Measurements from ENCODE around the gene LTBP3.

LTBP3 gene

DNA sequence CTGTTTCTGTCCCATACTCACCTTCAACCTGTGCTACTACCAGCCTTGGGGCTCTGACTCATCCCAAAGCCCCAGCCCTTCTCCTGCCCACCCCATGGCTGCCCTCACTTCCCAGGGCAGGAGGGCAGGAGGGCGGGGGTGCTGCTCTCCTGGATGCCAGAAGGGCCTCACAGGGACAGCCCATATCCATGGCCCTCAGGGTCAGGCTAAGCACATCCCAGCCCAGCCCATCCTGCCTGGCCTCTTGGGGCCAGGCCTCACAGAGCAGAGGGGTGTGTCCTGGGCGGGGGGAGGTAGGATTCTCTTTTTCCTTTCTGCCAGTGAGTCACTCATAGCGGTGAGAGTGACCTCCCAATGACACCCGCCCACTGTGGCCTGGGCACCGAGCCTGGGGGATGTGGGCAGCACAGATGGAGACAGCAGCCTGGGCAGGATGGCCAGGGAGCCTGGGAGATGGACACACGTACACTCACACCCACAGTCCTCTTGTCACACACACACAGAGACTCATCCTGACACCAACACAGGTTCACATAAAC, 2.4 kb downstream of the LTBP3 start:
- Mint-ChIP-seq H3K27me3 (no peaks in the 10 kb centered on the region), H3K4me3 (peak overlapping the region; percentile 56), H3K36me3 (ENCODE audit: low read depth) (no peaks in the 10 kb centered on the region), H3K9me3 (no peaks in the 10 kb centered on the region), H3K27ac (peak overlapping the region; percentile 78), H3K4me1 (ENCODE audit: low read depth) (peaks cover 79% of the 10 kb centered on the region)

DNA sequence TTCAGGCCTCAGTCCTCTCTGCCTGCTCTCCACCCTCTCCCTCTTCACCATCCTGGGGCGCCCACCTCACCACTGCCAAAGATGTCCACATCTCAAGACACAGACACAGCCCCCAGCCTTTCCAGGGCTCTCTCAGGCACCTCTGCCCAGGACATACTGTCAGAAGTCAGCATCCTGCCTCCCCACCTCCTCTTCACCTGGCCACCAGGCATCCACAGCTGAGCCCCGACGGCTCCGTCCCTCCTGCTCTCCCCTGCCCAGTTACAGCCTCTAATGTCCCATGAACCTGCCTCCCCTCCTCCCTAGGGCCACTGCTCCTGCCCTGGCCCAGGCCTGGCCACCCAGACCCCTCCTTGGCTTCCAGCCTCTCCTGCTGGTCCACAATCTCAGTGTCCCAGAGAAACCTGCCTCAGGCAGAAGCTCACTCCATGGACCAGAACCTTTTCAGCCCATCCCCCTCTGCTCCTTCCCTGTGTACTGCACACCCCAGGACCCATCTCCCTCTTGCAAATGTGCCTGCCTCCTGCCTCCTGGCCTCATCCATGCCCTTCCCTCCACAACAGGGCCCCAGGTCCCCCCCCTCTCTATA, 3.2 kb downstream of the LTBP3 start:
- Mint-ChIP-seq H3K4me1 (ENCODE audit: low read depth) (peaks cover 73% of the 10 kb centered on the region), H3K4me3 (no peak overlapping the region), H3K27ac (peak overlapping the region; percentile 85), H3K36me3 (ENCODE audit: low read depth) (peaks cover under 1% of the 10 kb centered on the region), H3K27me3 (no peaks in the 10 kb centered on the region), H3K9me3 (no peaks in the 10 kb centered on the region)

DNA sequence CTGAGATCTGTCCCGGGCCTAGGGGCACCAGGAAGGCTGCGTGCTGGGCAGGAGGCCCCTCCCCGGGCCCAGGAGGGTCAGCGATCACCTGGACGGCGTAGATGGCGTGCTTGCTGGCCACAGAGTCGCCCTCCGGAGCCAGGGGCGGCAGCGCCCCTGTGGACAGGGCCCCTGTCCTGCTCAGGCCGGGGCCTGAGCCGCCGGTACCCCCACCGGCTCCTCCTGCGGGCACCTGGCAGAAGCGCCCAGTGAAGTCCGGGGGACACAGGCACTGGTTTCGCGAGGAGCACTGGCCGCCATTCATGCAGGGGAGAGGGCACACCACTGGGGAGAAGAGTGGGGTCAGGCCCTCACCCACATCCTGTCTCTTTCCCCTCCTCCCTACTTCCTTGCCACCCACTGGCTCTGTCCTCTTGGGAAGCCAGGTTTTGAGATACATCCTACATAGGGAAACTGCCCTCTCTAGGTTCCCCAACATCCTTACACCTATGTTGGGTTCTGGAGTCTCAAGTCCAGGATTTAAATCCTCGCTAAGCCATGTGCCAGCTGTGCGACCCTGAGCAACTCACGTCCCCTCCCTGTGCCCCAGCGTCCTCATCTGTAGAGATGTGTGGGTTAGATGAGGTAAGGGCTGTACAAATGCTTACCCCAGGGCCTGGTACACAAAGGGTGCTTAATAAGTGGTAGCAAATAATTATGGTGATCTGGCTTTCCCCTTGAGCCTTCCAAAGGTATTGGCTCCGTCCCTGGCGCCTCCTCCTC, 3.9 kb downstream of the LTBP3 start:
- H3K27me3 Mint-ChIP-seq = no peaks in the 10 kb centered on the region

DNA sequence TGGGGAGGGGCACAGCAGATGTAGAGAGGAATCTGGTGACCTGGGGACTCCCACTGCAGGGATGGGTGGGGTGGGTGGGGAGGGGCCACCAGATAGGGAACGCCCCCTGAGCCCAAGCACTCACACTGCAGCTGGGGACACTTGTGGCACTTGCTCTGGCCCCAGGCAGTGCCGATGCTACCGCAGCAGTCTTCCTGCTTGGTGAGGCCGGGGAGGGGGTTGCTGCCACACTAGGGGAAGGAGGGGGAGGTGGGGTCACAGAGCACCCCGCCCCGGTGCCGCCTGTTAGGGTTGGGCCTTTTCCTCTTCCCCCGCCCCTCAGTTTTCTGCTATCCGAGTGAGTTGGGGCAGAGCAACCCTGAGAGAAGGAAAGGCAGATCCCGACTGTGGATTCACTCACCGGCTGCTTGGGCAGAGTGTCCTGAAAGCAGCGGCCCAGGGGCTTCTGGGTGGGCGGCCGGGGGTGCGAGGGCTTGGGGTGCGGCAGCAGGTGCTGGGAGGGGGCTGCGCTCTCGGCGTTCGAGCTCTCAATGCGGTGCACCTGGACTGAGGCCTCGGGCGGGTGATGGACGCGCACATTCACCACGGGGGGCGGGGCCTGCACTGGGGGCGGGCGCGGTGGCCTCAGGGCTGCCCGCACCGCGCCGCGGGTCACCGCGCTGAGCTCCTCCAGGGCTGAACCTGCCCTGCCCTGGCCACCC, 4.7 kb downstream of the LTBP3 start:
- no peaks in the 10 kb centered on the region for H3K27me3 Mint-ChIP-seq
- no peak overlapping the region for H3K4me3 Mint-ChIP-seq
- no peaks in the 10 kb centered on the region for H3K9me3 Mint-ChIP-seq
- peaks cover 72% of the 10 kb centered on the region for H3K4me1 Mint-ChIP-seq (ENCODE audit: low read depth)
- peaks cover 5% of the 10 kb centered on the region for H3K36me3 Mint-ChIP-seq (ENCODE audit: low read depth)
- no peak overlapping the region for H3K27ac Mint-ChIP-seq

More for the DNA sequence above, 3.9 kb downstream of the LTBP3 start:
- H3K4me1 Mint-ChIP-seq (ENCODE audit: low read depth) = peaks cover 73% of the 10 kb centered on the region
- H3K9me3 Mint-ChIP-seq = no peaks in the 10 kb centered on the region
- peak overlapping the region; percentile 85 for H3K27ac Mint-ChIP-seq
- H3K36me3 Mint-ChIP-seq (ENCODE audit: low read depth) = peaks cover 5% of the 10 kb centered on the region
- H3K4me3 Mint-ChIP-seq = peak overlapping the region; percentile 57

DNA sequence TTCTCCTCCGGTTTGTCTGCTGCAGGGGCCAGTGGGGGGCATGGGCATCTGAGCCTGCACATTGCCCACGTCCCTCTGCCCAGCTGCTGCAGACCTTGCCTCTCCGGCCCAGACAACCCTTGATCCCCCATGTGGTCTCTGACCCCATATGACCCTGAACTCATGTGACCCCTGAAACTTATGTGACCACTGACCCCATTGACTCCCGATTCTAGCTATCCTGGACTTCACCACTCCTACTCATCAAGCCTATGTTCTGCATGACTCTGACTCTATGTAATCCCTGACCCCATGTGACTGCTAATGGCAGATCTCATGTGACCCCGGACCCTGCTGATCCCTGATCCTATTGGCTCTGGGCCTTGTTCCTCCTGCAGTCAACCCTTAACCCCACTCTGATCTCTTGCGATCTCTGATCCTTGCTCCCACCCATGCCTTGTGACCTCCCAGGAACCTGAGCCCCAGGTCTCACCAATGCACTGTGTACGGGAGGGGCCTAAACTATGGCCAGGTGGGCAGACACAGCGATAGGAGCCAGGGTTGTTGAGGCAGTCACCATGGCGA, 5.7 kb downstream of the LTBP3 start:
- peaks cover 81% of the 10 kb centered on the region for H3K4me1 Mint-ChIP-seq (ENCODE audit: low read depth)
- H3K27ac Mint-ChIP-seq = no peak overlapping the region
- no peak overlapping the region for H3K4me3 Mint-ChIP-seq
- H3K36me3 Mint-ChIP-seq (ENCODE audit: low read depth) = peaks cover 5% of the 10 kb centered on the region
- no peaks in the 10 kb centered on the region for H3K27me3 Mint-ChIP-seq
- no peaks in the 10 kb centered on the region for H3K9me3 Mint-ChIP-seq

DNA sequence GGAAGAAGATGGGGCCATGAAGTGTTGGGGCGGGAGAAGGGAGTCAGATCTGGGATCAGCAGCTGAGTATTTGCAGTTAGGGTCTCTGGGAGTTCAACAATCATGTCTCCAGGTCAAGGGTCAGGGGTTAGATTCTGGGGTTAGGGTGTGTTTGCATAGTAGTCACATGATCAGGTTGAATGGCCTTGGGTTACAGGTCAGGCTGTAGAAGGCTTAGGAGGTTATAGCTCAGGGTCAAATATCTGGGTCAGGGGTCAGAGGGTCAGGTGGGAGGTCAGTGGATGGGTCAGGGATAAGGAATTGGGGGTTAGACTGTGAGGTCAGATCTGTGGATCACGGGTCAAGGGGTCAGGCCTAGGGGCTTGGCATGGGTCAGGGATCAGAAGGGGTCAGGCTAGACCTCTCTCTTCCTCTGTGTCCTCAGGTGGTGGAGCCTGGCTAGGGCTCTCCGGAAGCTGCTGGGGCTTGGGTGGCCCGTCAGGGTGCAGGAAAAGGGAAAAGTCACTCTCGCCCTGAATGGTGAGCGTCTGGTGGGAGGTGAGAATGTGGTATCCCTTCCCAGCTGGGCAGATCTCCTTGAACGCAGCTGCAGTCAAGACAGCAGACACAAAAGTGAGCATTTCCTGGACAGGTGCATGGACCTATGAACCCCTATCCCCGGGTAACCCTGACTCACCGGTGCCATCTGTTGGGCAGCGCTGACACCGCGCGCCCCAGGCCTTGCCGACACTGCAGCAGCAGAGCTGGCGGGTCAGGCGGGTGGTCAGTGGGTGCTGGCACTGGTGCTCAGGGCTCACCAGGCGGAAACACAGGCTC, 6.4 kb downstream of the LTBP3 start:
- Mint-ChIP-seq H3K27me3 (no peaks in the 10 kb centered on the region), H3K4me3 (no peak overlapping the region), H3K36me3 (ENCODE audit: low read depth) (peaks cover 5% of the 10 kb centered on the region)

DNA sequence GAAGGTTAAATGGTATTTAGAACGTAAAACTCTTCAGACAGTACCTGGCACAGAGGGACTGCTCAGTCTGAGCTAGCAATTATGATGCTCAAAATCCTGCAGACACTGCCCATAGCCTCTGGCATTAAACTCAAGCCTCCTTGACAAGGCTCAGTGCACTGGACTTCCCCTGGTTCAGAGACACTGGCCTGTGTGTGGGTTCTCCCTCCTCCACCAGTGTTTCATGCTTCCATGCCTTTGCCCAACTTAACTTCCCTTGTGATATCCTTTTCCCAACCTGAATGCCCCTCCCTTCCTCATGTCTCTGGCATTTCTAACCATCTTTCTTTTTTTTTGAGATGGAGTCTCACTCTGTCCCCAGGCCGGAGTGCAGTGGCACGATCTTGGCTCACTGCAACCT, 9.1 kb downstream of the LTBP3 start:
- no peaks in the 10 kb centered on the region for H3K9me3 Mint-ChIP-seq
- H3K4me1 Mint-ChIP-seq (ENCODE audit: low read depth) = peaks cover 74% of the 10 kb centered on the region
- H3K27me3 Mint-ChIP-seq = no peaks in the 10 kb centered on the region
- H3K36me3 Mint-ChIP-seq (ENCODE audit: low read depth) = peaks cover 5% of the 10 kb centered on the region
- no peak overlapping the region for H3K27ac Mint-ChIP-seq
- no peak overlapping the region for H3K4me3 Mint-ChIP-seq

More for the DNA sequence above, 6.4 kb downstream of the LTBP3 start:
- H3K9me3 Mint-ChIP-seq = no peaks in the 10 kb centered on the region
- H3K4me1 Mint-ChIP-seq (ENCODE audit: low read depth) = peaks cover 82% of the 10 kb centered on the region
- no peak overlapping the region for H3K27ac Mint-ChIP-seq

DNA sequence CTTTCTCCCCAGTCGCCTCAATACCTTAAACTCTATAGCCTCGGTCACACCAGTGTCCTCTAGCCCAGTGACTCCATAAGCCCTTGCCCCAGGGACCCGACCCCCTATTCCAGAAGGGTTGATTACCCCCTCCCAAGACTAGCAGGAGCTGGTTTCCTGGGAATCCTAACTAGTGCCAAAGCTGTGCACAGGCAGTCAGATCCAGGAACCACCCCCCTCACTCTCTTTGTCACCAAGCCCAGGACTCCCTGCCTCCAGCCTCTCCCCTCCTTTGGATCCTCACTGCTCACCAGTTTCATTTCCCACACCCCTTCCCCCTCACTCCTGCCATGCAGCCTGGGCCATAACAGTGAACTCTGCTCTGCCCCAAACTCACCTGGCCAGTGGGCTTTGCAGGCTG, 9.8 kb downstream of the LTBP3 start:
- H3K4me3 Mint-ChIP-seq = no peak overlapping the region
- H3K9me3 Mint-ChIP-seq = no peaks in the 10 kb centered on the region
- no peaks in the 10 kb centered on the region for H3K27me3 Mint-ChIP-seq
- peaks cover 5% of the 10 kb centered on the region for H3K36me3 Mint-ChIP-seq (ENCODE audit: low read depth)
- no peak overlapping the region for H3K27ac Mint-ChIP-seq
- H3K4me1 Mint-ChIP-seq (ENCODE audit: low read depth) = peaks cover 73% of the 10 kb centered on the region

DNA sequence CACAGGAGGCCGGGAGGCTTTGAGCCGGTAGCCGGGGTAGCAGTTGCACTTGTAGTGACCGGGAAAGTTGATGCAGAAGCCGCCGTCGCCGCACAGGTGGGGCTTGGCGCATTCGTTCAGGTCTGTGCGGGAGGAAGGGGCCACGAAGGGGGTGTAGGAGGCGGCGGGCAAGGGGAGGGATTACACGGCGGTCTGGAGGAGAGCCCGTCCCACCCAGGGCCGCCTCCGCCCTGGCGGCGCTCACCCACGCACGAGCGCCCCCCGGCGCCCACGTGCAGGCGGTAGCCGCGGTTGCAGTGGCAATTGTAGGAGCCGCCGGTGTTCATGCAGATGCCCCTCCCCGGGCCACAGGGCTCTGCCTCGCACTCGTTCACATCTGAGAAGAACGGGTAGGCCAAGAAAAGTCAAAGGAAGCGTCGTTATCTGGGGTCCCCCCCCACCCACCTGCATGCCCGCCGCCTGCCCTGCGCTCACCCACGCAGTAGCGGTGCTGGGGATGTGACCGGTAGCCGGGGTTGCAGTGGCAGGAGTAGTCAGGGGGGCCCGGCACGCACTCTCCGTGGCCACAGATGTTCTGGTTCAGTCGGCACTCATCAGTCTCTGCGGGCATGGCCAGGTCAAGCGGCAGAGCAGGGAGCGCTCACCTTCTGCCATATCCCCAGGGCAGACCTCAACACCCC, 10.6 kb downstream of the LTBP3 start:
- Mint-ChIP-seq H3K27me3 (no peaks in the 10 kb centered on the region), H3K27ac (no peak overlapping the region), H3K4me1 (ENCODE audit: low read depth) (peaks cover 67% of the 10 kb centered on the region), H3K36me3 (ENCODE audit: low read depth) (peaks cover 7% of the 10 kb centered on the region), H3K9me3 (no peaks in the 10 kb centered on the region), H3K4me3 (no peak overlapping the region)

DNA sequence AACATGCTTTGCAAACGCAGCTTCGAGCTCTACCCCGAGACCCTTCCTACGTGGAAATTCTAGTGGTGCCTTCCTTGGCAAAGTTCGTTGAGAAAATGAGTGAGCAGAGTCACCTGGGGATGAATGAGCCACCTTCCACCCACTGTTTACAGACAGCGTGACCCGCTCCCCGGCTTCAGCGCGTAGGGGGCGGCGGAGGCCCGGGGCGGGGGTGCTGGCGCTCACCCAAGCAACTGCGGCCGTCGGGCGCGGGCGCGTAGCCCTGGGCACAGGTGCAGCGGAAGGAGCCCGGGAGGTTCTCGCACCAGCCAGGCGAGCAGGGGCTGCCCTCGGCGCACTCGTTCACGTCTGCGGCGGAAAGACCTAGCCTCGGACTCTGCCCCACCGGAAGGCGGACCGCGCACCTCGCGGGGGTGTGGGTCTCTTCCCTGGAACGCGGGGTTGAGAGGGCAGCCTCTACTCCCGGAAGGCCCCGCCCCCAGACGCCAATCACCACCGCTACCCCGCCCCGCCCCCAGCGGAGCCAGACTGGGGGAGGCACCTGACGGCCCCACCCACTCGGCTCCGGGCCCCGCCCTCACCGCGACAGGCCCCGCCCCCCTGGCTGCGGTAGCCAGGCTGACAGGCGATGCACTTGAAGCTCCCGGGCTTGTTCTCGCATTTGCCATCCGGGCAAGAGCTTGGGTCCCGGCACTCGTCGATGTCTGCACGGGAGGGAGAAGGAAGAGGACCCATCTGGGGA, 11.8 kb downstream of the LTBP3 start:
- Mint-ChIP-seq H3K4me3 (peak overlapping the region; percentile 75), H3K36me3 (ENCODE audit: low read depth) (peaks cover 8% of the 10 kb centered on the region), H3K27ac (peak overlapping the region; percentile 82), H3K4me1 (ENCODE audit: low read depth) (peaks cover 61% of the 10 kb centered on the region), H3K9me3 (no peaks in the 10 kb centered on the region), H3K27me3 (no peaks in the 10 kb centered on the region)

DNA sequence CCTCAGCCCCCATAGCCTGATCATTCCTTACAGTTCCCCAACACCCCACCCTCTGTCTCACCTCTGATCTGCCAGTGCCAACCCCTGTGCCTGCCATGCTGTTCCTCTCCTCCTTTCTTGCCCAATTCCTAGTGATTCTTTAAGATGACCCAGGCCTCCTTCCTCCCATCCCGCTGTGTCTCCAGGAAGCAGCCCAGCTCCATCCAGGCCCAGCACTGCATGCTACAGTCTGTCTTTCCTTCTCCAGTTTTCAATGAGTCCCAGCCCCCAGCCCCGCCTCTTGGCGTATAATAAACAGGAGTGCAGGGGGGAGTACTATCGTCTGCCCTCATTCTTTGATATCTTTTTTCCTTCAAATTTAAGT, 12.3 kb downstream of the LTBP3 start:
- Mint-ChIP-seq H3K4me3 (peak overlapping the region; percentile 75), H3K9me3 (no peaks in the 10 kb centered on the region), H3K36me3 (ENCODE audit: low read depth) (peaks cover 8% of the 10 kb centered on the region), H3K27me3 (no peaks in the 10 kb centered on the region), H3K27ac (peak overlapping the region; percentile 82), H3K4me1 (ENCODE audit: low read depth) (peaks cover 64% of the 10 kb centered on the region)

DNA sequence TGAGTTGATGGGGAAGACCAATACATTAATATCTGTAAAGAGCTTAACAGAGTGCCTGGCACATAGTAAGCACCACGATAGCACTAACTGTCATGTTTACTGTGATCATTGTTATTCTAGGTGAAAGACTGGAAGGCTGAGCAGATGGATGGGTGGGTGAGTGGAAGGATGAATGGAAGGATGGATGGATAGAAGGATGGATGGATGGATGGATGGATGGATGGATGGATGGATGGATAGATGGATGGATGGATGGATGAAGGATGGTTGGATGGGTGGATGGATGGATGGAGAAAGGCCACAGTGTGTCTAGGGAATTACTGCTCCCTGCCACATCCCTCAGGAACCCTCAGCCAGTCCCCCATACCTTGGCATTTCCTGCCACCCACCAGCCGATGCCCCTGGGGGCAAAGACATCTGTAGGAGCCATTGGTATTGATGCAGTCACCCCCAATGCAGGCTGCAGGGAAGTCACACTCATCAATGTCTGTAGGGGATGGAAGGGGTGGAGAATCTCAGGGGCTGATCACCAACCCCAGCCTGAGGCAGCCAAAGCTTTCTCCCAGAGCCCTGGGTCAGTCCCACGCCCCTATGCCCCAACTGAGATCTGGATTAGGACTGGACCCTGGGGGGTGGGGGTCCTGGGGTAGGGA, 15.3 kb downstream of the LTBP3 start:
- Mint-ChIP-seq H3K4me1 (ENCODE audit: low read depth) (peaks cover 43% of the 10 kb centered on the region), H3K4me3 (no peak overlapping the region), H3K36me3 (ENCODE audit: low read depth) (peaks cover 4% of the 10 kb centered on the region), H3K9me3 (no peaks in the 10 kb centered on the region), H3K27me3 (no peaks in the 10 kb centered on the region), H3K27ac (no peak overlapping the region)
